NCI-H2029 treated with DMSO at 0.1 percent for 48 hours (cell line): Measurements from ENCODE around the gene STX4.

Experiments used
- DNase-seq: peaks from one replicate; lab custom pipeline; 2025; lab: John Stamatoyannopoulos, UW

STX4 gene

GRCh38 chr16:31020536-31020935 is 12.8 kb upstream of the STX4 start:
- no peak for DNase-seq

GRCh38 chr16:31022544-31023251 is 10.7 kb upstream of the STX4 start:
- no peak for DNase-seq

- DNase-seq: no peak
Observed at GRCh38 chr16:31023252-31023602, 10.1 kb upstream of the STX4 start.

- no peak for DNase-seq
Observed at GRCh38 chr16:31023627-31024226, 9.6 kb upstream of the STX4 start.

GRCh38 chr16:31025339-31025738 is 8.0 kb upstream of the STX4 start:
- no peak for DNase-seq

GRCh38 chr16:31029272-31029671 is 4.1 kb upstream of the STX4 start:
- no peak for DNase-seq

- DNase-seq: no peak
Observed at GRCh38 chr16:31031276-31031675, 2.1 kb upstream of the STX4 start.

GRCh38 chr16:31033709-31034492 is 543 bp downstream of the STX4 start:
- DNase-seq: peak; percentile 48

- DNase-seq: no peak
Observed at GRCh38 chr16:31036691-31037090, 3.3 kb downstream of the STX4 start.

GRCh38 chr16:31038993-31039392 is 5.6 kb downstream of the STX4 start:
- DNase-seq: no peak

GRCh38 chr16:31042866-31043265 is 9.5 kb downstream of the STX4 start:
- no peak for DNase-seq

GRCh38 chr16:31043352-31043751 is 10.0 kb downstream of the STX4 start:
- DNase-seq: no peak

- DNase-seq: no peak
Observed at GRCh38 chr16:31043898-31044481, 10.6 kb downstream of the STX4 start.

- DNase-seq: no peak
Observed at GRCh38 chr16:31050280-31051030, 17.1 kb downstream of the STX4 start.

- DNase-seq: no peak
Observed at GRCh38 chr16:31052114-31052513, 18.8 kb downstream of the STX4 start.

- no peak for DNase-seq
Observed at GRCh38 chr16:31055613-31056012, 22.3 kb downstream of the STX4 start.

GRCh38 chr16:31061126-31061812 is 27.9 kb downstream of the STX4 start:
- DNase-seq: no peak

GRCh38 chr16:31061813-31062440 is 28.6 kb downstream of the STX4 start:
- DNase-seq: no peak

GRCh38 chr16:31063495-31063842 is 30.1 kb downstream of the STX4 start:
- no peak for DNase-seq

- no peak for DNase-seq
Observed at GRCh38 chr16:31063843-31064611, 30.7 kb downstream of the STX4 start.
